ENCODE data around the gene HERC3.

- TF ChIP-seq EZH2 (IDR thresholded peaks at IDR 0.05; ENCODE audit: insufficient read depth, low read length), result no peak
- TF ChIP-seq, protein P1, sequence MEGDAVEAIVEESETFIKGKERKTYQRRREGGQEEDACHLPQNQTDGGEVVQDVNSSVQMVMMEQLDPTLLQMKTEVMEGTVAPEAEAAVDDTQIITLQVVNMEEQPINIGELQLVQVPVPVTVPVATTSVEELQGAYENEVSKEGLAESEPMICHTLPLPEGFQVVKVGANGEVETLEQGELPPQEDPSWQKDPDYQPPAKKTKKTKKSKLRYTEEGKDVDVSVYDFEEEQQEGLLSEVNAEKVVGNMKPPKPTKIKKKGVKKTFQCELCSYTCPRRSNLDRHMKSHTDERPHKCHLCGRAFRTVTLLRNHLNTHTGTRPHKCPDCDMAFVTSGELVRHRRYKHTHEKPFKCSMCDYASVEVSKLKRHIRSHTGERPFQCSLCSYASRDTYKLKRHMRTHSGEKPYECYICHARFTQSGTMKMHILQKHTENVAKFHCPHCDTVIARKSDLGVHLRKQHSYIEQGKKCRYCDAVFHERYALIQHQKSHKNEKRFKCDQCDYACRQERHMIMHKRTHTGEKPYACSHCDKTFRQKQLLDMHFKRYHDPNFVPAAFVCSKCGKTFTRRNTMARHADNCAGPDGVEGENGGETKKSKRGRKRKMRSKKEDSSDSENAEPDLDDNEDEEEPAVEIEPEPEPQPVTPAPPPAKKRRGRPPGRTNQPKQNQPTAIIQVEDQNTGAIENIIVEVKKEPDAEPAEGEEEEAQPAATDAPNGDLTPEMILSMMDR (IDR thresholded peaks at IDR 0.05; ENCODE audit: insufficient read depth, low read depth, low read length), result no peak
These were observed 68.4 kb downstream of the HERC3 start for GRCh38 chr4:88660446-88661294.
